GM18526 (cell line): ENCODE measurements around the gene PKM.
A peak's percentile ranks its signal among the peaks of the same experiment; 100 is the strongest.

Experiments
- POLR2A ChIP-seq: IDR thresholded peaks from 3 replicates; pipeline ENCODE4 v1.6.1; 2011; ENCODE audit not compliant: insufficient read length; ENCODE audit errors: extremely low read depth

The PKM gene

DNA sequence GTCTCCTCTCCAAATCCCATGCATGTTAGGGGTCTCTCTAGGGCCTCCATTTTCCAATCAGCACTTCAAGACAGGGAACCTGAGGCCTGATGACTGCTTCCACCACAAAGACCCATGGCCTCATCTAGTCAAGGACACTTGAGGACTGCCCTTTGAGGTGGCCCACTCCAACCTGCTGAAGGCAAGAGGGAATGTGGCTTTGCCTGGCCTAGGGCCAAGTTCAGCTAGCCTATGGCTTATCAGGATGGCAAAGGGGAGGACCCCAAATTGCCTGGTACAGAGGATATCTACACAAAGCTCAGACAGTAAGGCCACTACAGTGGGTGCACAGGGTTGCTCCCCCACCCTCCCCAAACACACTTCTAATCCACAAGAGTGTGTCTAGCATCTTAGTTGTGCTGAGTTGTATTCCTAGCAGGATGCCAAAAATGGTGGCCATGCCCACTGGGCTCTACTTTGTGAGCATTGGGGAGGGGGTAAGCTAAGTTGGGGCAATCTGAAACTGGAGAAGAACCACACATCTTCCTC lies 23.4 kb downstream of the PKM start:
- TF ChIP-seq POLR2A, result no peak

DNA sequence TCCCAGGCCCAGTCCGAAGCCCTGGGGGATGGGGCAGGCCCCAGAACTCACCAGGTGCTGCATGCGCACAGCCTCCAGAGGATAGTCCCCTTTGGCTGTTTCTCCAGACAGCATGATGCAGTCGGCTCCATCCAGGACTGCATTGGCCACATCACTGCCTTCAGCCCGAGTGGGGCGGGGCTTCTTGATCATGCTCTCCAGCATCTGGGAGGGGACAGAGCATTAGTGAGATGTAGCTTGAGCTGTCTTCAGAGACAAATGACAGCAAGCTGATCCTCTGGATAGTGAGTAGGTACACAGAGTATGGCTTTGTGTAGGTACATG lies 24.4 kb downstream of the PKM start:
- no peak for TF ChIP-seq POLR2A

DNA sequence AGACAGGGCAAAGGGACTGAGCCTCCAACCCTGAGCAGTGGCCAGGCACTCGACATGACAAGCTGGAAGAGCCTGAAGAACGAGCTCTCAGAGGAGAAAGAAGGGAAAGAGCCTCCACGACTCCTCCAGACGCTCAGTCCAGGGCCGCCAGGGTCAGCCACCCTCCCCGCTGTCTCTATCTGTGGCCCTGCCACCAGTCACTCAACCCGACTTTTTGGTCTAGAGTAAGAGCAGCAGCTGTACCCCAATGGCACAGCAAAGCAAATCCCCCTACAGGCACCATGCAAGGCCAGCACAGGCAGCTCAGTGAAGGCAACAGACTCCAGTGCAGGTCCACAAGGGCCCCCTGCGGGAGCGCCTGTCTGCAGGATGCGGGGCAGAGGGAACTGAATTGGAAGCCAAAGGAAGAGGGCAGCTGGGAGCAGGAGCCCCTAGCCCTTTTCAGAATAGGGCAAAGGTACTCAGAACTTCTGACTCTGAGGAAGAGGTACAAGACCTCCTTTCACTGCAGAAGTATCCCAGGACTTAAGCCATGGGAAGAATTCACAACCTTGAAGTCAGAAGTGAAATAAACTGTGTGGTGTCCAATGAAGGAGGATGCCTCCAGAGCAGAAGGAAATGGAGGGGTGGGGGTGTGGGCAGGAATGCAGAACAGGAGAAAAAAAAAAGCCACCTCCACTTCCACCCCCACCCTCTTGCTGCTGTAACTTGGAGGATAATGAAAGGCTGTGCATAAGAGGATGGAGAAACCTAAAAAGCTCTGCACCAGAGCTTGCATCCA lies 24.9 kb downstream of the PKM start:
- TF ChIP-seq POLR2A, result no peak

DNA sequence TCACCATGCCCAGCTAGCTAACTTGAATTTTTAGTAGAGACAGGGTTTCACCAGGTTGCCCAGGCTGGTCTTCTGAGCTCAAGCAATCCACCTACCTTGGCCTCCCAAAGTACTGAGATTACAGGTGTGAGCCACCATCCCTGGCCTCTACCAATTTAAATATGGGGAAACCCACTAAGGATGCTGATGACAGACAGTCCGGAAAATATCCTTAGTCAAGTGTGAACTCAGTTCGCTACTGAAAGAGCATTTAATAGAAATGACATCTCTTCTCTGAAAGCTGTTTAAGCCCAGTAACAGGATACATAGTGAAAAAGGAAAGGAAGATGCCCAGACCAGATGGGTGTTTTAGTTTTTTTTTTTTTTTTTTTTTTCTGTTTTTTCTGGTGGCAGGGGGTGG lies 25.7 kb downstream of the PKM start:
- no peak for TF ChIP-seq POLR2A

DNA sequence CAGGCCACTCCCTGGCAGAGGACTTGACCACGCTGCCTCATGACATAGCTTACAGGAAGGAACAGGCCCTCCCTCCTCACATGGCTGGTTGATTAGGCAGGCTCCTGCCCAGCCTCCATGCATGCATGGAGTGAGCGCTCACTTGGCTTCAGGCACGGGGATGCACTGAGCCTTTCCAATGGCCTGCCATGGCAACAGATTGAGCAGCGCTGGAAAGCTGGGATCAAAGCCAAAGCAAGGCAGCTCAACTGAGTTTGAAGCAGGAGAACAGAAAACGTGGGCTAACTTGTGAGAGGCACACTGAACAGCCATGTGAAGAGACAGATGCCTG lies 27.5 kb downstream of the PKM start:
- TF ChIP-seq POLR2A, result no peak

DNA sequence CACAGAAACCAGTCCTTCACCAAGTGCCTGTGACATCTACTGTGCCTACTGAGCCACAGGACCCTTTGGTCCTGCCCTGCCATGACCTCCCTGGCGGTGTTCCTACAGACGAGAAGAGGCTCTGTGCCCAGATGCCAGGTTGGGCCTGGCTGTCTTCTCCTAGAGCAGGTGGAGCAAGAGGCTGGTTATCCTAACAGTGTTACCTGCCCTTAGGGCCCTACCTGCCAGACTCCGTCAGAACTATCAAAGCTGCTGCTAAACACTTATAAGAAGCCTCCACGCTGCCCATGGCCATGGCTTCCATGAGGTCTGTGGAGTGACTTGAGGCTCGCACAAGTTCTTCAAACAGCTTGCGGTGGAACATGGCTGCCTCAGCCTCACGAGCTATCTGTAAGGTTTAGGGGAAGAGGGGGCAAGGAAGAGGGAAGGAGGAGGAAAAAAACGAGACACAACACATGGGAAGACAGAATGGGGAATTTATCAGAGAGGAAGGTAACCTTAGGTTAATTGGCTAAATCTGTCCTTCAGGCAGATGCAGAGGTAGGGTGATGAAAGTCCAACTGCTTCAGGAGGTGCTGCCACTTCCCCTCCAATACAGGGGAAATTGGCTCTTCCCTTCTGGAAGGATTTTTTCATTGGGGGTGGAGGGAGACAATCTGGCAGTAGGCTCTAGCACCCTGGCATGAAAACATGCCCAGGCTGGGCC lies 28.0 kb downstream of the PKM start:
- TF ChIP-seq POLR2A, result no peak

DNA sequence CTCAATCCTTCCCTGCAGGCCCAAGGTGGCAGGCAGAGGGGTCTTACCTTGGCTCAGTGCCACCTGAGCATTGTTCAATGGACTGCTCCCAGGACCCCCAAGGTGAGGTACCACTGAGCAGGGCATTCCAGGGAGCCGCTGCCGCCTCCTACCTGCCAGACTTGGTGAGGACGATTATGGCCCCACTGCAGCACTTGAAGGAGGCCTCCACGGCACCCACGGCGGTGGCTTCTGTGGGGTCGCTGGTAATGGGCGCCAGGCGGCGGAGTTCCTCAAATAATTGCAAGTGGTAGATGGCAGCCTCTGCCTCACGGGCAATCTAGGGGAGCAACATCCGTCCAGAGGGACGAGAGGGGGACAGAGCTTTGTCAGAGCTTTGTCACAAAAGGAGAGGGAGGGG lies 28.7 kb downstream of the PKM start:
- no peak for TF ChIP-seq POLR2A

DNA sequence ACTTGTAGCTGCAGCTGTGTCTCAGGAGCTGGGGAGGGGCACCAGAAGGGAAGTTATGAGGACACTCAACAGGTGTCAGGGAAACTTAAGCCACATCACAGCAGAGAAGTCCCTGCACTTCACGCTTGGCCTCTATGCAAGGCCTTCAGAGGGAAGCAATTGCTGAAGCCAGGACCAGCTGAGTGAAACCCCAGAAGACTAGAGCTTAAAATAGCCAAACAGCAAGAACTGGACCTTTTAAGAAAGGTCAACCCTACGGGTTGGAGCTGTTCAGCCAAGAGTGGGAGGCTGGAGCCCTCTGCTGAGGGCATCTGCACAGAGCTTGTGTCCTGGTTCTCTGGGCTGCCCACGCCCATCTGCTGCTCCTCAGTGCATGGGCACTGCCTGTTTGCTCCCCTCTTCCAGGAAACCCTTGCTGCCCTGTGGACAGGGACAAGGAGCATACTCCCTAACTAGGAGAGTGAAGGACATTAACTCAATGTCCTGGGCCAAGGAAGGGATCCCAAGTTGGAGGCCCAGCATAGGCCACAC lies 29.5 kb downstream of the PKM start:
- TF ChIP-seq POLR2A, result peak; percentile 16

DNA sequence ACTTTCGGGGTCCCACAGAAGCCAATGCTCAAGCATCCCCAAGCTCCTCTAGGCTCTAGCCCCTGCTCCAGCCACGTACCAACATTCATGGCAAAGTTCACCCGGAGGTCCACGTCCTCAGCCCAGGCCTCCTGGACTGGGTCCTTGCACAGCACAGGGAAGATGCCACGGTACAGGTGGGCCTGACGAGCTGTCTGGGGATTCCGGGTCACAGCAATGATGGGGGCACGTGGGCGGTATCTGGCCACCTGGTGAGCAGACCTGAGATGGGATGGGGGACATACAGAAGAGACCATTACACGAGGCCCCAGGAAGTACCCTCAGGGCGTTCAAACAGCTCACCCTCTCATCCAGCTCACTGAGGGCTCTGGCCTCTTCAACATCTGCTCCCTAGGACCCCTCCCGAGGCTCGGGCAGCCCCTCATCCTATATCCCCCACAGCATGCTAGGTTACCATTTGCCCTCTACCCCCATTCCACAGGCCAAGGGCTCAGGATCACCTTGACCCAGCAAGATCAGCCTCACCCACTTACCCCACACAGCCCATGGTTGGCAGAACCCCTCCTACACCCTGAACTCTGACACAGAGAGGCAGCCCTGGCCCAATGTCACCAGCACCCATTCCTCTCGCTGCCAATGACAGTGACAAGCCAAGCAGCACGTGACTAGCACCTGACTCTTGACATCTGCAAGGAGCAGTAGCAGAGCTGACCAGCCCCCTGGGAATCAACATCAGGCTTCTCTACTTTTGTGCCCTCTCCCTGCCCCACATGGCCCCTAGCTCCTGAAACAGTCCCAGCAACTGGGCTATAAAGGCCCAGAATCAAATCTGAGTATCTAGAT lies 30.4 kb downstream of the PKM start:
- no peak for TF ChIP-seq POLR2A

DNA sequence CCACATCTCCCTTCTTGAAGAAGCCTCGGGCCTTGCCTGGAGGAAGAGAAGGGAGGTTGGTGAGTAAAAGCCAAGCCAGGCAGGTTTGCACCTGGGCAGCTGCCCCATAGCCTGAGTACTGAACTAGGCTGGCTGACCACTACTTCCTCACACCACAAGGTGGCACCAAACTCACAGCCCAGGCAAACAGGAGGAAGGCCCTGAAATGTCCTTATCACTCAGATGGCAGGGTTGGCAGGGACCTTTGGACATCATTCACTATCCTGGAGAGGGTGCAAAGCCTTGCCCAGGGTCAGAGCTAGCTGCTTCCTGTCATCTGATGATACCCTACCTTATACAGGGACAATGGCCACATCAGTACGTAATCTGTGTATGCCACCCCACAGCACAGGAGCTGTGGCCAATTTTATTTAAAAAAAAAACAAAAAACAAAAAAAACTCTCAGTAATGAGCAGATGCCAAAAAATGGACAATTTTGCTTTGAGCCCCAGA lies 31.2 kb downstream of the PKM start:
- no peak for TF ChIP-seq POLR2A

DNA sequence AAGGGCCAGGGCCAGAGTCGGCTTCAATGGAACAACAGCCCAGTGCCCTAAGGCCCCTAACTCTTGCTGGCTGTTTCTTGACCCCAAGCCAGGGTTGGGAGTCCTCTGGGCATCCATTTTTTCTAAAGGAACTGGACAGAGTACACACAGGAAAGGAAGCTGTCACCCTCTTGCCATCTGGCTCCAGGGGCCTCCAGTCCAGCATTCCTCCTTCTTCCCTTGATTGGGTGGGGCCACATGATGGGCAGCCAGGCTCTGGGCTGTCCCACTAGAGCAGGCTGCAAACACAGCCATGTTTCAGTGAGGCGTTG lies 31.8 kb downstream of the PKM start:
- peak; percentile 7 for TF ChIP-seq POLR2A

DNA sequence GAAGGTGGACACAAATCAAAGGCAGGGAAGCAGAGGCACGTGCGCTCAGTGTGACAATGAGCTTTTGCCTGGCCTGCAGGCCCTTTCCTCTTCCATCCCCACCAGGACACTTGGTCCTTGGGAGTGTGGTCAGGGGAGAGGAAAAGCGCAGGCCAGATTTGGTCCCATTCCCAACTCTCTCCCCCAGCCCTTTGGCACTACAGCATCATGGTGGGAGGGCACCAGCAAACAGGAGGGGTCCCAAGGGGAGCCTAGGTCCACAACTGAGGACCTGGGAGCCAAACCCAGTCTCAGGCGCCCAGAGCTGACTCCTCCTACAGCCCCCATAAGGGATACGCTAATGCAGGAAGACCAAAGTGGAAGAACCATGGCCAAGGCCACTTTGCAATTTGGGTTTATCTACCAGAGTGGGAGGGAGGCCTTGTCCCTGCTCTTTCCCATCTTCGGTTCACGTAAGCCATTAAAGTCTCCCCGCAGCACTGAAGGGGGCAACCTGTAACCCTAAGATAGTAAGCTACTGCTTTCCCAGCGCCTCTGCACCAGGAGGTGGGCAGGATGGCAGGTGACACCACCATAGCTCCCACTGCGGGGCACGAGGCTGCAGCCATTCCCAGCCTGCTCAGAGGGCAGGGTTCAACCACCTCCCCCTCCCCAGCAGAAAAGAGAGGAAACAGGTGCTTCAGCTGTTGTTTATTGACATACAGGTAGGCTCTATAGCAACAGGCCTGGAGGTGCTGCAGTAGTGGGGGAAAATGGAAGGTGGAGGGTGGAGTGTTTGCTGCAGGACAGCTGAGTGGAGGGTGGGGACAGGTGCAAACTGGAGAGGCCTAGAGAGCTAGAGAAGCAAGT lies 32.4 kb downstream of the PKM start:
- TF ChIP-seq POLR2A, result peak; percentile 31

DNA sequence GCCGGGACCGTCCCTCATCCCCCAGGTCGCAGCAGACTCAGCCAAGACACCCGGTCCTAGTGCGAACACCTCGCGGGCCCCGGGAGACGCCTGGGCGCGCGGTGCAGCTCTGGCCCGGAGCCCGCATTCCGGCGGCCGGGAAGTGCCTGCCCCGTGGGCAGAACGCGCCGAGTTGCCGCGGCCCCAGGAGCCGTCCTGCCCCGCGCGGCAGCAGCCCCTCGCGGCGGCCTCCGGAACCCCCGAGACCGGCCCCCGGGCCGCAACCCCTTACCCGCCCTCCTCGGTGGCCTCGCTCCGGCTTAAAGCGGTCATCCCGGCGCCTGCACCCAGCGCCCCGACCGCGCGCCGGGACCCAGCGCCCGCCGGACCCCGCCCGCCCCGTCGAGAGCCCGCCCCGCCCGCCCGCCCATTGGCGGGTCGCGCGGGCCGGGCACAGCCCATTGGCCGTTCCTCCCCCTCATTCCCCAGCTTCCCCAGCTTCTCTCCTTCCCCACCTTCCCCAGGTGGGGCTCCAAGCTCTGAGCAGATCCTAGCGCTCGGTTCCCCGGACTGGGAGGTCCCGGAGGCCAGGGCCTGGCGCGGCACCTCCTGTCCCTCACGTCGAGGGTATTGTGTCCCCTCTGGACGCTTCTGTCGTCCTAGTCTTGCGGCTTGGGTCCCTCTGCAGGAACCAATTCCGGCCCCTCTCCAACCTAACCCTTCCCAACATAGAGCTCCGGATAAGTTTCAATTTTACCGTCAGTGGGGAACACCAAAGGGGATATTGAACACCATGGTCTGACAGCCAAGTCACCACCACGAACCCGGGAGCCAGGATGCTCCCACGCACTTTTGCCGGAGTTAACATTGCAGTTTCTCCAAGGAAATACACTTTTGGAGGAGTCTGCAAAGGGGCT lies 33.3 kb downstream of the PKM start, which contains the start of gene GRAMD2A:
Gene GRAMD2A, minus strand, starts transcription at position 328 of the 896 bp plus-strand sequence.
- no peak for TF ChIP-seq POLR2A

DNA sequence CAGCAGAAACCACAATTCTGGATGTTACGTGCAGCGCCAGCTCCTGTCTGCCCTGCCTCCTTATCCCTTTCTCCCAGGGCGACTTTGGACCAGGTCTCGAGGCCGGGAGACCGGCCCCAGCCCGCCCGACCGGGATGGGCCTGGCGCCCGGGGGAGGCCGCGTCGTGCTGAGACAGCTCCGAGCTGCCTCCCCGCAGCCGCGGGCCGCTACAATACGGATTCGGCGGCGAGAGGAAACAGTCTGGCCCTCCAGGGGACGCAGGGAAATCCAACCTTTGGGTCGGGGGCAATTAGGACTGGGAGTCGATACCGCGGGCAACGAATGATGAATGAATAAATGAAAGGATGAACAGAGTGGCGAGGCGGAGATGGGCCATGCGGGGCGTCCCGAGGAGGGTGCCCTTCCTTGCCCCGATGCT lies 33.9 kb downstream of the PKM start:
- TF ChIP-seq POLR2A, result no peak
